Measurements from ENCODE around the gene DUSP8. TPM values are rescaled to one million over a fixed set of nuclear protein-coding genes. Genes with fewer than 3 reads are reported as not detected.
"Not testable (repeated sequence)": the region's sequence is repeated elsewhere in the genome, so short reads cannot be mapped to it uniquely, and the experiment has no call there.

Gene DUSP8
- total and polyA plus RNA-seq, 9 donors = 0.38 to 14.9 (median 1.3) TPM

- no peak for DNase-seq
- H3K36me3 ChIP-seq = no peaks in the 10 kb centered on the region
- no peak overlapping the region for H3K4me3 ChIP-seq
- H3K4me1 ChIP-seq (ENCODE audit: insufficient read depth) = no peaks in the 10 kb centered on the region
- 65 to 76% (median 68%) methylated on average over 6 of the region's 6 CpGs for WGBS, 3 donors
- H3K27ac ChIP-seq = no peak overlapping the region
- TF ChIP-seq EP300 (IDR thresholded peaks at IDR 0.05) = no peak
- TF ChIP-seq CTCF (IDR thresholded peaks at IDR 0.05) = no peak
- TF ChIP-seq POLR2A (IDR thresholded peaks at IDR 0.05) = no peak
- H3K27me3 ChIP-seq = no peaks in the 10 kb centered on the region
- H3K9me3 ChIP-seq = no peaks in the 10 kb centered on the region
- intact Hi-C loops (cut with DNase I) = no loop called here
Measured at GRCh38 chr11:1598816-1599215, 26.7 kb upstream of the DUSP8 start.

- DNase-seq; H3K36me3 ChIP-seq; H3K27me3 ChIP-seq; intact Hi-C loops (cut with DNase I); H3K4me3 ChIP-seq; H3K4me1 ChIP-seq (ENCODE audit: insufficient read depth); H3K27ac ChIP-seq; H3K9me3 ChIP-seq: not testable (repeated sequence)
- 56 to 73% (median 58%) methylated on average over 3 of the region's 3 CpGs for WGBS, 3 donors
Measured at GRCh38 chr11:1598406-1598805, 26.3 kb upstream of the DUSP8 start.

GRCh38 chr11:1597994-1598380 lies 25.9 kb upstream of the DUSP8 start, which contains the start of gene KRTAP5-2:
KRTAP5-2 (minus strand) TSS chr11:1598294; CDS start chr11:1598250, 44 bp downstream.
- H3K9me3 ChIP-seq = no peaks in the 10 kb centered on the region
- TF ChIP-seq EP300 (IDR thresholded peaks at IDR 0.05) (no peak), POLR2A (IDR thresholded peaks at IDR 0.05) (no peak), CTCF (IDR thresholded peaks at IDR 0.05) (no peak)
- 0 to 4% methylated on average over 4 of the region's 4 CpGs; no CpG with 5 or more reads in 1 of the 3 donors for WGBS, 3 donors
- intact Hi-C loops (cut with DNase I) = no loop called here
- H3K4me3 ChIP-seq = no peak within 1 kb of the TSS
- no peak for DNase-seq
- no peaks in the 10 kb centered on the region for H3K4me1 ChIP-seq (ENCODE audit: insufficient read depth)
- no peaks in the 10 kb centered on the region for H3K36me3 ChIP-seq
- no peak within 1 kb of the TSS for H3K27ac ChIP-seq
- no peaks in the 10 kb centered on the region for H3K27me3 ChIP-seq

- no peak for TF ChIP-seq EP300 (IDR thresholded peaks at IDR 0.05)
- TF ChIP-seq CTCF (IDR thresholded peaks at IDR 0.05) = no peak
- TF ChIP-seq POLR2A (IDR thresholded peaks at IDR 0.05) = no peak
- Histone ChIP-seq H3K4me1 (ENCODE audit: insufficient read depth) (no peaks in the 10 kb centered on the region), H3K27me3 (no peaks in the 10 kb centered on the region), H3K9me3 (no peaks in the 10 kb centered on the region), H3K36me3 (no peaks in the 10 kb centered on the region), H3K27ac (no peak overlapping the region), H3K4me3 (no peak overlapping the region)
- no peak for DNase-seq
- intact Hi-C loops (cut with DNase I) = no loop called here
- WGBS, 3 donors = 64 to 74% (median 67%) methylated on average over 10 of the region's 10 CpGs
Measured at GRCh38 chr11:1597331-1597993, 25.4 kb upstream of the DUSP8 start.

DNA sequence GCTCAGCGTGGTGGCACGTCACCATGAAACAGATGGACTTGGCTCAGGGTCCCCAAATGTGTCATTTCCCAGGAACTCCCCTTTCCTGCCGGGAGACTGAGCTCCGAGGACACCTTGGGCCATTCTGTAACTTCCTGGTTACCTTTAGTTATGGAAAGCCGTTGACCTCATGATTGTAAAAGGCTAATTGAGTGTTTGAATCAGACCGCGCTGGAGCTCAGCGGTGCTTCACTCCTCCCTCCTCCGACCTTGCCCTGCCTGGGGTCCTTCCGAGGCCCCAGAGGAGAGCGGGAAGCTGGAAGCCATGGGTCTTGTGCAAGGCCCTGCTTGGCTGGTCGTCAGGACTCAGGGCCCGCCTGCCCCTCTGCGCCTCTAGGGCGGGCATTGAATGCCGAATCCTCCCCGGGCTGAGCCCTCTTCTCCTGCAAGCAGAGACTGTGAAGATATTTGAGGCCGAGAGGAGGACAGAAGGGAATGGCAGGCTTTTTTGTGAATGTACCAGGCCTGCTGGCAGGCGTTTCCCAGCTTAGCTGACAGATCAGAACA lies 24.6 kb upstream of the DUSP8 start:
- H3K9me3 ChIP-seq; intact Hi-C loops (cut with DNase I); H3K36me3 ChIP-seq; DNase-seq; H3K4me3 ChIP-seq; H3K4me1 ChIP-seq (ENCODE audit: insufficient read depth); H3K27ac ChIP-seq; H3K27me3 ChIP-seq: not testable (repeated sequence)
- 53 to 58% (median 56%) methylated on average over 19 of the region's 19 CpGs for WGBS, 3 donors

GRCh38 chr11:1595994-1596575 lies 24.0 kb upstream of the DUSP8 start:
- H3K4me1 ChIP-seq (ENCODE audit: insufficient read depth); H3K4me3 ChIP-seq; intact Hi-C loops (cut with DNase I); DNase-seq; H3K27ac ChIP-seq; H3K36me3 ChIP-seq; H3K9me3 ChIP-seq; H3K27me3 ChIP-seq: not testable (repeated sequence)
- WGBS, 3 donors = 41 to 48% (median 44%) methylated on average over 11 of the region's 11 CpGs

Measured in ovary (tissue), 9 donors.